Upper lobe of left lung (tissue), 4 donors: ENCODE results near the gene ETV7.

ENCODE experiments used
- POLR2AphosphoS5 ChIP-seq, 2 donors: sonication (generic); formaldehyde crosslinking; IDR thresholded peaks; one replicate each; pipeline ENCODE4 v1.5.1; 2017; ENCODE audit warnings: antibody characterized with exemption in 2 of 2
- TF ChIP-seq, protein P1 (sequence below), 6 experiments: fragments of 450-650 bp in 4 of 6; fragments of 200-600 bp in 2 of 6; sonication (generic) in 2 of 6; IDR thresholded peaks; one replicate each; pipeline ENCODE4 v1.5.1; 2016 to 2019; ENCODE audit warnings: antibody characterized with exemption in 6 of 6

DNA sequence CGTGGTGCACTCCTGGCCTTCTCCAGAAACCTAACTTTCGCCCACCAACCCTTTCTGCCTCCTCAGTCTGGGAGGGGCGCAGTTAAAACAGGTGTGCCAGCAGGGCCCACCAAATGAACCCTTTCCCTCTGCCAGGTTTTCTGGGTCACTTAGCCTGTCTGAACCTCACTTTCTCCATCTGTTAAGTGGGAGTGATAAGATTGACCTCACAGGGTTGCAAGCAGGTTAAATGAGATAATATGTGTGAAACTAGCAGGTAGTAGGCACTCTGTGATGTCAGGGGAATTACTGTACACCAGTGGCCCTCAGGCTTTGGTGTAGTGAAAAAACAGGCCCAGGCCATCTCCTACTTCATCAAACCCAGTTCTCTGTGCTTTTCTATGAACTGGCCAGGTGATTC, 64.9 kb downstream of the ETV7 start:
- TF ChIP-seq, protein P1, sequence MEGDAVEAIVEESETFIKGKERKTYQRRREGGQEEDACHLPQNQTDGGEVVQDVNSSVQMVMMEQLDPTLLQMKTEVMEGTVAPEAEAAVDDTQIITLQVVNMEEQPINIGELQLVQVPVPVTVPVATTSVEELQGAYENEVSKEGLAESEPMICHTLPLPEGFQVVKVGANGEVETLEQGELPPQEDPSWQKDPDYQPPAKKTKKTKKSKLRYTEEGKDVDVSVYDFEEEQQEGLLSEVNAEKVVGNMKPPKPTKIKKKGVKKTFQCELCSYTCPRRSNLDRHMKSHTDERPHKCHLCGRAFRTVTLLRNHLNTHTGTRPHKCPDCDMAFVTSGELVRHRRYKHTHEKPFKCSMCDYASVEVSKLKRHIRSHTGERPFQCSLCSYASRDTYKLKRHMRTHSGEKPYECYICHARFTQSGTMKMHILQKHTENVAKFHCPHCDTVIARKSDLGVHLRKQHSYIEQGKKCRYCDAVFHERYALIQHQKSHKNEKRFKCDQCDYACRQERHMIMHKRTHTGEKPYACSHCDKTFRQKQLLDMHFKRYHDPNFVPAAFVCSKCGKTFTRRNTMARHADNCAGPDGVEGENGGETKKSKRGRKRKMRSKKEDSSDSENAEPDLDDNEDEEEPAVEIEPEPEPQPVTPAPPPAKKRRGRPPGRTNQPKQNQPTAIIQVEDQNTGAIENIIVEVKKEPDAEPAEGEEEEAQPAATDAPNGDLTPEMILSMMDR (IDR thresholded peaks at IDR 0.05), result no peak
- TF ChIP-seq POLR2AphosphoS5 (IDR thresholded peaks at IDR 0.05), result no peak
